Measurements from ENCODE around the gene ANKRD9. TPM values are rescaled to one million over a fixed set of nuclear protein-coding genes. Genes with fewer than 3 reads are reported as not detected.
A peak's percentile ranks its signal among the peaks of the same experiment; 100 is the strongest.

Gene ANKRD9, protein sequence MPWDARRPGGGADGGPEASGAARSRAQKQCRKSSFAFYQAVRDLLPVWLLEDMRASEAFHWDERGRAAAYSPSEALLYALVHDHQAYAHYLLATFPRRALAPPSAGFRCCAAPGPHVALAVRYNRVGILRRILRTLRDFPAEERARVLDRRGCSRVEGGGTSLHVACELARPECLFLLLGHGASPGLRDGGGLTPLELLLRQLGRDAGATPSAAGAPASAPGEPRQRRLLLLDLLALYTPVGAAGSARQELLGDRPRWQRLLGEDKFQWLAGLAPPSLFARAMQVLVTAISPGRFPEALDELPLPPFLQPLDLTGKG
- polyA plus RNA-seq (2013): 9.8 and 10.1 TPM in 2 replicates

DNA sequence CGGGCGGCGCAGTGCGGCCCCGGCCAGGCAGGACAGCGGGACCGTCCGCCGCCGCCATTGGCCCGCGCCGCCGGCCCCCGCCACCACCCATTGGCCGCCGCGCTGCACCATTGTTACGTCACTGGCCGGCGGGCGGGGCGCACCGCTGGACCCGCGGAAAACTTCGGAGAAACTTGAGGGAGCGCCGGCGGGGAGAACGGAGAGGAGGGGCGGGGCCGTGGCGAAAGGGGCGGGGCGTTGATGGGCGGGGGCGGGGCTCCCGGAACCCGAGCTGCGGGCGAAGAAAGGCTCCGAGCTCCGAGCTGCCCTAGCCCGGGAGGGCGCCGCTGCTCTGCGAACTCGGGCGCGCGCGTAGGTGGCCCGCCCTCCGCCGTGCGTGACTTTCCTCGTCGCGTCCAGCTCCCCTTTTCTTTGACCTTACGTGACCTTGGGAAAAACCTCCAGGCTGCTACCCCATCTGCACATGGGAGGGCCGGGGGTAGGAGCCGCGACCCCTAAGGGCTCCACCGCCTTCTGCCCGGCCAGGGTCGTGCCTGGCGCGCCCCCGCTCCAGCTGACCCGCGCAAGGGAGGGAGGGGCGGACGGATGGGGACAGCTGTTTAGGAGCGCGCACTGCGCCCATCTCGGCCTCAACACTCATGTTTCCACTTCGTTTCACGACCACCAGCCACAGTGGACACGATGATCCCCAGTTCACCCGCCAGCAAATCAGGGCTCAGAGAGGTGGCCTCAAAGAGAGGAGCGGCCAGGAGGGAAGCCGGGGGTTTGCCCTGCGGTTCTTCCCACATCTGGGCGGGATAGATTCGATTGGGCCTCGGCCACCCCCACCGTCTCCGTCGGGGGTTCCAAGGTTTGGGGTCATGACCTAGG is at the start of gene ANKRD9:
Gene ANKRD9, minus strand, starts transcription at position 31 of the 870 bp plus-strand sequence. CDS start 1,887 bp downstream, outside the sequence.
- Histone ChIP-seq H3K4me2 (ENCODE audit: low read length) (peak within 1 kb of the TSS; percentile 97), H4K91ac (ENCODE audit: low read depth, low read length) (peak within 1 kb of the TSS; percentile 42), H2BK12ac (ENCODE audit: low read length) (peak within 1 kb of the TSS; percentile 29), H3K27ac (ENCODE audit: low read depth, low read length) (peak within 1 kb of the TSS; percentile 60), H2AK5ac (ENCODE audit: low read length) (peak within 1 kb of the TSS; percentile 53), H3K18ac (ENCODE audit: low read length) (peak within 1 kb of the TSS; percentile 63), H3K14ac (ENCODE audit: low read length) (peak within 1 kb of the TSS; percentile 50), H3K23ac (ENCODE audit: low read length) (no peak within 1 kb of the TSS), H3K79me1 (ENCODE audit: low read length) (peaks cover 10% of the 10 kb centered on the region), H3K79me2 (ENCODE audit: control insufficient read depth, insufficient read depth, low read length, poor library complexity) (peaks cover 6% of the 10 kb centered on the region), H3K4me3 (ENCODE audit: low read depth, low read length) (peak within 1 kb of the TSS; percentile 83), H3K36me3 (ENCODE audit: control insufficient read depth in 1 of 2, insufficient read depth in 2 of 2, low read length in 2 of 2) (peaks cover 19 to 21% of the 10 kb centered on the region in 2 experiments), H4K8ac (ENCODE audit: low read depth, low read length) (peak within 1 kb of the TSS; percentile 56), H3K9ac (ENCODE audit: low read length) (peak within 1 kb of the TSS; percentile 77), H2BK120ac (ENCODE audit: insufficient read depth, low read length, poor library complexity) (peak within 1 kb of the TSS; percentile 12), H3K27me3 (ENCODE audit: insufficient read depth, low read length) (no peaks in the 10 kb centered on the region), H3K9me3 (ENCODE audit: insufficient read depth, low read depth, low read length) (no peaks in the 10 kb centered on the region), H3K4me1 (ENCODE audit: control insufficient read depth in 1 of 2, insufficient read depth in 2 of 2, low read length in 2 of 2) (peaks cover 15 to 22% of the 10 kb centered on the region in 2 experiments), H2BK5ac (ENCODE audit: low read depth, low read length, poor library complexity) (peak within 1 kb of the TSS; percentile 5), H4K12ac (ENCODE audit: low read depth, low read length) (peak within 1 kb of the TSS; percentile 49), H3K4ac (ENCODE audit: low read depth, low read length) (peak within 1 kb of the TSS; percentile 54), H2AFZ (ENCODE audit: insufficient read depth, low read length, poor library complexity) (peak within 1 kb of the TSS; percentile 56)
- WGBS (ENCODE audit: extremely low coverage, insufficient coverage, insufficient read length): no CpG with 5 or more reads among the region's 91 CpGs
- DNase-seq: peak; percentile 92 to 97

DNA sequence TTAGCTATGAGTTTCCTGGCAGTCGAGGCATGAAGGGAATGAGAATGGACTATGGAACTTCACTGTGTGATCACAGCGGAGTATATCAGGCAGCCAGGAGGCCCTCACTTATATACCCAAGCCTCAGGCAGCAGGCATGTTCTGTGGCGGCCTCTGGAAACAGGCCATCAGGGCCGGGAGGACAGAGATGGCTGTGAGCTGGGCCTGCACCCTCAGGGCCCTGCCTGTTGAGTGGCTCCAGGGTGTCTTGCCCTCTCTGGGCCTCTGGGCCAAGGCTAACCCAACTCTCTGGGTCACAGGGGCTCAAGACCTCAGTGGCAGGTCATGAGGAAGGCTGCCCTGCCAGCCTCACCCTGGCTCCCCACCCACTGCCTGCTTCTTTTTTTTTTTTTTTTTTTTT is 49.0 kb upstream of the ANKRD9 start:
- H3K4me1 ChIP-seq (ENCODE audit: control insufficient read depth in 1 of 2, insufficient read depth in 2 of 2, low read length in 2 of 2): peaks cover 9 to 12% of the 10 kb centered on the region in 2 experiments
- H3K23ac ChIP-seq (ENCODE audit: low read length): no peak overlapping the region
- H2BK5ac ChIP-seq (ENCODE audit: low read depth, low read length, poor library complexity): no peak overlapping the region
- no peak overlapping the region for H2BK12ac ChIP-seq (ENCODE audit: low read length)
- H3K9me3 ChIP-seq (ENCODE audit: insufficient read depth, low read depth, low read length): peaks cover 2% of the 10 kb centered on the region
- WGBS (ENCODE audit: extremely low coverage, insufficient coverage, insufficient read length): no CpG with 5 or more reads among the region's 4 CpGs
- peak overlapping the region; percentile 52 for H2BK120ac ChIP-seq (ENCODE audit: insufficient read depth, low read length, poor library complexity)
- peaks cover 3% of the 10 kb centered on the region for H3K79me2 ChIP-seq (ENCODE audit: control insufficient read depth, insufficient read depth, low read length, poor library complexity)
- H3K4ac ChIP-seq (ENCODE audit: low read depth, low read length): no peak overlapping the region
- no peak overlapping the region for H3K14ac ChIP-seq (ENCODE audit: low read length)
- no peak overlapping the region for H4K91ac ChIP-seq (ENCODE audit: low read depth, low read length)
- H3K9ac ChIP-seq (ENCODE audit: low read length): no peak overlapping the region
- no peak overlapping the region for H3K27ac ChIP-seq (ENCODE audit: low read depth, low read length)
- no peak overlapping the region for H4K8ac ChIP-seq (ENCODE audit: low read depth, low read length)
- no peaks in the 10 kb centered on the region for H3K27me3 ChIP-seq (ENCODE audit: insufficient read depth, low read length)
- H2AK5ac ChIP-seq (ENCODE audit: low read length): no peak overlapping the region
- H3K36me3 ChIP-seq (ENCODE audit: control insufficient read depth in 1 of 2, insufficient read depth in 2 of 2, low read length in 2 of 2): no peaks in the 10 kb centered on the region
- no peak for DNase-seq
- H2AFZ ChIP-seq (ENCODE audit: insufficient read depth, low read length, poor library complexity): no peak overlapping the region
- no peak overlapping the region for H3K4me3 ChIP-seq (ENCODE audit: low read depth, low read length)
- H3K4me2 ChIP-seq (ENCODE audit: low read length): no peak overlapping the region
- no peak overlapping the region for H3K18ac ChIP-seq (ENCODE audit: low read length)
- H4K12ac ChIP-seq (ENCODE audit: low read depth, low read length): no peak overlapping the region
- peaks cover 13% of the 10 kb centered on the region for H3K79me1 ChIP-seq (ENCODE audit: low read length)

- Histone ChIP-seq H4K8ac (ENCODE audit: low read depth, low read length) (no peak overlapping the region), H3K18ac (ENCODE audit: low read length) (no peak overlapping the region), H3K23ac (ENCODE audit: low read length) (no peak overlapping the region), H2AK5ac (ENCODE audit: low read length) (peak overlapping the region; percentile 22), H3K9me3 (ENCODE audit: insufficient read depth, low read depth, low read length) (peaks cover under 1% of the 10 kb centered on the region), H2AFZ (ENCODE audit: insufficient read depth, low read length, poor library complexity) (no peak overlapping the region), H3K79me1 (ENCODE audit: low read length) (peaks cover 13% of the 10 kb centered on the region), H2BK12ac (ENCODE audit: low read length) (no peak overlapping the region), H3K9ac (ENCODE audit: low read length) (no peak overlapping the region), H4K12ac (ENCODE audit: low read depth, low read length) (no peak overlapping the region), H3K14ac (ENCODE audit: low read length) (no peak overlapping the region), H3K4me3 (ENCODE audit: low read depth, low read length) (no peak overlapping the region), H3K79me2 (ENCODE audit: control insufficient read depth, insufficient read depth, low read length, poor library complexity) (peaks cover 3% of the 10 kb centered on the region), H3K4me2 (ENCODE audit: low read length) (no peak overlapping the region), H3K4me1 (ENCODE audit: control insufficient read depth in 1 of 2, insufficient read depth in 2 of 2, low read length in 2 of 2) (peaks cover 9 to 14% of the 10 kb centered on the region in 2 experiments), H4K91ac (ENCODE audit: low read depth, low read length) (peak overlapping the region; percentile 38), H2BK120ac (ENCODE audit: insufficient read depth, low read length, poor library complexity) (no peak overlapping the region), H2BK5ac (ENCODE audit: low read depth, low read length, poor library complexity) (no peak overlapping the region), H3K27me3 (ENCODE audit: insufficient read depth, low read length) (no peaks in the 10 kb centered on the region), H3K36me3 (ENCODE audit: control insufficient read depth in 1 of 2, insufficient read depth in 2 of 2, low read length in 2 of 2) (no peaks in the 10 kb centered on the region), H3K4ac (ENCODE audit: low read depth, low read length) (no peak overlapping the region), H3K27ac (ENCODE audit: low read depth, low read length) (no peak overlapping the region)
- no peak for DNase-seq
- WGBS (ENCODE audit: extremely low coverage, insufficient coverage, insufficient read length): no CpG with 5 or more reads among the region's 12 CpGs
Observed at GRCh38 chr14:102557434-102558226, 48.1 kb upstream of the ANKRD9 start.

- peak overlapping the region; percentile 21 for H3K14ac ChIP-seq (ENCODE audit: low read length)
- H4K12ac ChIP-seq (ENCODE audit: low read depth, low read length): no peak overlapping the region
- no peak overlapping the region for H3K18ac ChIP-seq (ENCODE audit: low read length)
- peak overlapping the region; percentile 16 for H4K91ac ChIP-seq (ENCODE audit: low read depth, low read length)
- no peak overlapping the region for H3K4me3 ChIP-seq (ENCODE audit: low read depth, low read length)
- no peak overlapping the region for H3K27ac ChIP-seq (ENCODE audit: low read depth, low read length)
- no CpG with 5 or more reads among the region's 14 CpGs for WGBS (ENCODE audit: extremely low coverage, insufficient coverage, insufficient read length)
- no peaks in the 10 kb centered on the region for H3K27me3 ChIP-seq (ENCODE audit: insufficient read depth, low read length)
- no peak overlapping the region for H3K4me2 ChIP-seq (ENCODE audit: low read length)
- no peak overlapping the region for H2AFZ ChIP-seq (ENCODE audit: insufficient read depth, low read length, poor library complexity)
- peaks cover 3% of the 10 kb centered on the region for H3K79me2 ChIP-seq (ENCODE audit: control insufficient read depth, insufficient read depth, low read length, poor library complexity)
- H2AK5ac ChIP-seq (ENCODE audit: low read length): peak overlapping the region; percentile 31
- H2BK5ac ChIP-seq (ENCODE audit: low read depth, low read length, poor library complexity): no peak overlapping the region
- H3K23ac ChIP-seq (ENCODE audit: low read length): no peak overlapping the region
- peak overlapping the region; percentile 23 for H2BK120ac ChIP-seq (ENCODE audit: insufficient read depth, low read length, poor library complexity)
- H3K4me1 ChIP-seq (ENCODE audit: control insufficient read depth in 1 of 2, insufficient read depth in 2 of 2, low read length in 2 of 2): peaks cover 15 to 23% of the 10 kb centered on the region in 2 experiments
- H4K8ac ChIP-seq (ENCODE audit: low read depth, low read length): peak overlapping the region; percentile 44
- peaks cover 18% of the 10 kb centered on the region for H3K79me1 ChIP-seq (ENCODE audit: low read length)
- peak overlapping the region; percentile 48 for H2BK12ac ChIP-seq (ENCODE audit: low read length)
- no peak for DNase-seq
- H3K4ac ChIP-seq (ENCODE audit: low read depth, low read length): no peak overlapping the region
- H3K36me3 ChIP-seq (ENCODE audit: control insufficient read depth in 1 of 2, insufficient read depth in 2 of 2, low read length in 2 of 2): no peaks in the 10 kb centered on the region
- H3K9me3 ChIP-seq (ENCODE audit: insufficient read depth, low read depth, low read length): no peaks in the 10 kb centered on the region
- H3K9ac ChIP-seq (ENCODE audit: low read length): no peak overlapping the region
Observed at GRCh38 chr14:102556098-102556677, 46.6 kb upstream of the ANKRD9 start.

Measured in trophoblast cell (in vitro differentiated cells and primary cell).